CD8-positive, alpha-beta memory T cell (primary cell): ENCODE measurements around the gene JOSD2. TPM values are rescaled to one million over a fixed set of nuclear protein-coding genes. Genes with fewer than 3 reads are reported as not detected.

ENCODE experiments used
- CTCF ChIA-PET: fragments of 350-600 bp; sonication (Branson Sonifier 250); formaldehyde crosslinking; loops from one replicate; lab custom pipeline; 2021; ENCODE audit warnings: antibody characterized with exemption; lab: Charles Lee
- POLR2A ChIA-PET: fragments of 350-600 bp; sonication (Branson Sonifier 250); formaldehyde crosslinking; loops from one replicate; lab custom pipeline; 2021; ENCODE audit warnings: antibody characterized with exemption; lab: Charles Lee
- DNase-seq, 5 donors: peaks; one replicate each; pipeline versions ENCODE4 v3.0.0 to v3.0.0-alpha.2; 2020 to 2022; ENCODE audit warnings: mixed read lengths in 1 of 5
- H3K27ac ChIP-seq: one replicate; pipeline ENCODE4 v1.7.0; 2013; ENCODE audit warnings: low read depth, mild to moderate bottlenecking, low read length, moderate library complexity
- H3K27me3 ChIP-seq: 2 replicates; pipeline ENCODE4 v1.7.0; 2013; ENCODE audit warnings: low read length, mild to moderate bottlenecking; ENCODE audit not compliant: insufficient read depth, poor library complexity, severe bottlenecking
- H3K36me3 ChIP-seq: 2 replicates; pipeline ENCODE4 v1.7.0; 2013; ENCODE audit warnings: mild to moderate bottlenecking, low read length, moderate library complexity; ENCODE audit not compliant: insufficient read depth
- H3K4me1 ChIP-seq: 2 replicates; pipeline ENCODE4 v1.7.0; 2013; ENCODE audit warnings: mild to moderate bottlenecking, low read length, moderate library complexity; ENCODE audit not compliant: insufficient read depth
- H3K4me3 ChIP-seq: 2 replicates; pipeline ENCODE4 v1.7.0; 2013; ENCODE audit warnings: mild to moderate bottlenecking, low read length
- H3K9me3 ChIP-seq: 2 replicates; pipeline ENCODE4 v1.7.0; 2013; ENCODE audit warnings: mild to moderate bottlenecking, low read length
- H3K27ac Mint-ChIP-seq, 8 donors: one replicate each; pipeline ENCODE4 v1.8.0; 2020 to 2021; ENCODE audit warnings: mixed read lengths in 8 of 8, mild to moderate bottlenecking in 6 of 8, inconsistent platforms in 3 of 8, moderate library complexity in 3 of 8
- H3K27me3 Mint-ChIP-seq, 2 donors: one replicate each; pipeline ENCODE4 v1.8.0; 2020 to 2021; ENCODE audit warnings: mixed read lengths in 2 of 2, mild to moderate bottlenecking in 1 of 2, moderate library complexity in 1 of 2
- H3K36me3 Mint-ChIP-seq, 3 donors: one replicate each; pipeline ENCODE4 v1.8.0; 2020 to 2021; ENCODE audit warnings: mixed read lengths in 3 of 3, inconsistent platforms in 1 of 3, mild to moderate bottlenecking in 1 of 3
- H3K4me1 Mint-ChIP-seq, 3 donors: one replicate each; pipeline ENCODE4 v1.8.0; 2020 to 2021; ENCODE audit warnings: mixed read lengths in 3 of 3, inconsistent platforms in 1 of 3, mild to moderate bottlenecking in 1 of 3
- H3K4me3 Mint-ChIP-seq, 7 donors: one replicate each; pipeline ENCODE4 v1.8.0; 2020 to 2021; ENCODE audit warnings: mixed read lengths in 7 of 7, mild to moderate bottlenecking in 6 of 7, moderate library complexity in 4 of 7, inconsistent platforms in 2 of 7
- H3K9me3 Mint-ChIP-seq, 5 donors: one replicate each; pipeline ENCODE4 v1.8.0; 2020 to 2022; ENCODE audit warnings: mixed read lengths in 5 of 5, mild to moderate bottlenecking in 3 of 5, moderate library complexity in 2 of 5, inconsistent platforms in 1 of 5
- polyA plus RNA-seq: library from polyadenylated mRNA; unstranded; fragments of 300-500 nt; fragmentation: Illumina TruSeq; gene quantifications from one replicate; pipeline ENCODE4 v1.2.3, GENCODE V29; 2021
- total RNA-seq, 2 experiments: library from RNA; stranded (reverse); gene quantifications; one replicate each; pipeline ENCODE4 v1.2.3, GENCODE V29; 2021

The JOSD2 gene
- total and polyA plus RNA-seq, 3 experiments from 2014 or later, result 28.4 to 50.9 (median 47.4) TPM

DNA sequence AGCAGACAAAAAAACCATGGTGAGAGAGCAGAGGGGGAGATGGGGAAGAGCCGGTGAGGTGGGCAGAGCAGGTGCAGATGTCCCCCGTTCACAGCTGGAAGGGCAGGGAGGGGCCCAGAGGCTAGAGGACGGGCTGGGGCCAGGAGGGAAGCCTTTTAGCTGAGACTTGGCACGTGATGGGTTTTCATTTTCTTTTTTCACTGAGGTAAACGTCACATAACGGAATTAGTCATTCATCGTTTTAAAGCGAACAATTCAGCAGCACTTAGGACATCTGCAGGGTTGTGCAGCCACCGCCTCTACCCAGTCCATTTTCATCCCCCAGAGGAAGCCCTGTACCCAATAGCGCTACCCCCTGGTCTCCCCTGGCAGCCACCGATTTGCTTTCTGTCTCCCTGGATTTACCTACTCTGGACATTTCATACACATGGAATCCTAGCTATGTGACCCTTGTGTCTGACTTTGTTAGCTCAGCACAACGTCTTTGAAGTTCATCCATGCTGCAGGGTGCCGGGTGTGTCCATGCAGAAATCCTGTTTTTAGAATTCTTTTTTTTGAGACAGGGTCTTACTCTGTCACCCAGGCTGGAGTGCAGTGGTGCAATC is 50.7 kb downstream of the JOSD2 start:
- DNase-seq, result no peak
- POLR2A ChIA-PET, result interaction anchor here (0.7 kb wide), 1 partner anchor 1093 kb away, joined by 4 read pairs; no protein-coding TSS in a partner anchor
- Mint-ChIP-seq H3K4me3 (no peak overlapping the region), H3K27me3 (peaks cover 8 to 26% of the 10 kb centered on the region in 2 donors), H3K36me3 (peaks cover 0 to 1% (median 0%) of the 10 kb centered on the region in 3 donors), H3K27ac (peak overlapping the region in 1 of 8 donors; percentile 25), H3K4me1 (peaks cover 0 to 3% (median 1%) of the 10 kb centered on the region in 3 donors), H3K9me3 (no peaks in the 10 kb centered on the region)
- Histone ChIP-seq H3K27ac (no peak overlapping the region), H3K9me3 (no peaks in the 10 kb centered on the region), H3K4me1 (no peaks in the 10 kb centered on the region), H3K4me3 (no peak overlapping the region), H3K36me3 (no peaks in the 10 kb centered on the region), H3K27me3 (no peaks in the 10 kb centered on the region)
- CTCF ChIA-PET, result interaction anchor here (0.7 to 4.5 kb wide), 8 partner anchors 18 to 107 kb away, joined by 3 to 27 read pairs (median 4); partner anchors contain the start of gene JOSD2

DNA sequence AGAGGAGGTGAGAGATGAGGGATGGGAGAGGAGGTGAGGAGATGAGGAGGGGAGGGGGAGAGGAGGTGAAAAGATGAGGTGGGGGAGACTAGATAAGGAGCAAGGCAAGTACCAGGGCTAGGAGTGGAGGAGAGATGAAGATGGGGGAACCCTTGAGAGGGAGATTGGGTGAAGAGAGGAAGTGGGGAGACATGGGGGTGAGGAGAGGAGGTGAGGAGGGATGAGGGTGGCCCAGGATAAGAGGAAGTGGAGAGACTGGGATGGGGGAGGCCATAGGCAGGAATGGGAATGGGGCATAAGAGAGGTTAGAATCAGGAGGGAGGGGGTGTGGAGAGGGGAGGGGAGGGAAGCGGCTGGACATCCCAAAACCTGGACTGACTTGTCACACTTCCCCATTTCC is 51.4 kb downstream of the JOSD2 start:
- H3K27me3 Mint-ChIP-seq, result peaks cover 8 to 27% of the 10 kb centered on the region in 2 donors
- Histone ChIP-seq H3K27me3 (no peaks in the 10 kb centered on the region), H3K4me3 (no peak overlapping the region), H3K36me3 (no peaks in the 10 kb centered on the region), H3K27ac (no peak overlapping the region), H3K9me3 (no peaks in the 10 kb centered on the region), H3K4me1 (no peaks in the 10 kb centered on the region)
- peaks cover 0 to 1% (median 0%) of the 10 kb centered on the region in 3 donors for H3K36me3 Mint-ChIP-seq
- no peak overlapping the region for H3K27ac Mint-ChIP-seq
- DNase-seq, result no peak
- ChIA-PET POLR2A (interaction anchor here (0.7 kb wide), 1 partner anchor 1093 kb away, joined by 4 read pairs; no protein-coding TSS in a partner anchor), CTCF (interaction anchor here (1.3 to 4.5 kb wide), 2 partner anchors 100 to 102 kb away, joined by 3 to 27 read pairs; no protein-coding TSS in a partner anchor)
- H3K9me3 Mint-ChIP-seq, result no peaks in the 10 kb centered on the region
- H3K4me3 Mint-ChIP-seq, result no peak overlapping the region
- H3K4me1 Mint-ChIP-seq, result peaks cover 0 to 3% (median 1%) of the 10 kb centered on the region in 3 donors

DNA sequence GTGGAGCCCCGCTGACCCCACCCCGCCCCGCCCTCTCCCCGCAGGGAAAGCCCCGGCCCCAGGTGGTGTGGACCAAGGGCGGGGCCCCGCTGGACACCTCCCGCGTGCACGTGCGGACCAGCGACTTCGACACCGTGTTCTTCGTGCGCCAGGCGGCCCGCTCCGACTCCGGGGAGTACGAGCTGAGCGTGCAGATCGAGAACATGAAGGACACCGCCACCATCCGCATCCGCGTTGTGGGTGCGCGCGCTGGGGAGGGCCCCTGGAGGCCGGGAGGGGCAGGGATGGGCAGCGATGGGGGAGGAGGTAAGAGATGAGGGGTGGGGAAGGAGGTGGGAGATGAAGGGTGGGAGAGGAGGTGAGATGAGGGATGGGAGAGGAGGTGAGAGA is 51.9 kb downstream of the JOSD2 start:
- peaks cover 0 to 1% (median 0%) of the 10 kb centered on the region in 3 donors for H3K36me3 Mint-ChIP-seq
- POLR2A ChIA-PET, result no interaction called here
- no peak for DNase-seq
- CTCF ChIA-PET, result interaction anchor here (0.6 kb wide), 1 partner anchor 90 kb away, joined by 3 read pairs; no protein-coding TSS in a partner anchor
- no peaks in the 10 kb centered on the region for H3K4me1 ChIP-seq
- H3K9me3 Mint-ChIP-seq, result no peaks in the 10 kb centered on the region
- no peak overlapping the region for H3K27ac Mint-ChIP-seq
- H3K9me3 ChIP-seq, result no peaks in the 10 kb centered on the region
- H3K27ac ChIP-seq, result no peak overlapping the region
- H3K27me3 Mint-ChIP-seq, result peaks cover 8 to 27% of the 10 kb centered on the region in 2 donors
- H3K4me3 Mint-ChIP-seq, result no peak overlapping the region
- H3K27me3 ChIP-seq, result no peaks in the 10 kb centered on the region
- no peak overlapping the region for H3K4me3 ChIP-seq
- H3K4me1 Mint-ChIP-seq, result peaks cover 0 to 3% (median 1%) of the 10 kb centered on the region in 3 donors
- no peaks in the 10 kb centered on the region for H3K36me3 ChIP-seq

- Histone ChIP-seq H3K4me1 (no peaks in the 10 kb centered on the region), H3K36me3 (no peaks in the 10 kb centered on the region), H3K27ac (no peak overlapping the region), H3K27me3 (no peaks in the 10 kb centered on the region), H3K9me3 (no peaks in the 10 kb centered on the region), H3K4me3 (no peak overlapping the region)
- ChIA-PET CTCF (interaction anchor here (0.6 kb wide), 1 partner anchor 90 kb away, joined by 3 read pairs; no protein-coding TSS in a partner anchor), POLR2A (no interaction called here)
- Mint-ChIP-seq H3K27ac (no peak overlapping the region), H3K36me3 (peaks cover 0 to 1% (median 0%) of the 10 kb centered on the region in 3 donors), H3K4me3 (no peak overlapping the region), H3K9me3 (no peaks in the 10 kb centered on the region), H3K4me1 (peaks cover 0 to 3% (median 1%) of the 10 kb centered on the region in 3 donors), H3K27me3 (peaks cover 8 to 27% of the 10 kb centered on the region in 2 donors)
- no peak for DNase-seq
Observed at GRCh38 chr19:50458396-50459066, 52.5 kb downstream of the JOSD2 start.

DNA sequence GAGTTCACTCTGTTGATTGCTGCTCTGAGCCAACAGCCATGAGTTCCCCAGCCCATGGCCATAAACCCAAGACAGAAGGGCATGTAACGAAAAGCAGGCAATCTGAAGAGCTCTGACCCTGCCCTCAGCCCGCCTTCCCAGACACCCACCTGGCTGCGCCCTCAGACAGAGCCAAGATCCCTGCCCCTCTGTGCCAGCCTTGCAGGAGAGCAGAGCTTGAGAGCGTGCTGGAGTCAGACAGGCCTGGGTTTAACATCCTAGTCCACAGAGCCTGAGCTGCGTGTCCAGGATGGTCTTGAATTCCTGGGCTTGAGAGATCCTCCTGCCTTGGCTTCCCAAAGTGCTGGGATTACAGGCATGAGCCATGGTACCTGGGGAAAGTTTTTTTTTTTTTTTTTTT is 53.7 kb downstream of the JOSD2 start:
- H3K36me3 Mint-ChIP-seq, result no peaks in the 10 kb centered on the region
- DNase-seq, result no peak
- H3K4me3 Mint-ChIP-seq, result no peak overlapping the region

More for the DNA sequence above, 53.7 kb downstream of the JOSD2 start:
- CTCF ChIA-PET, result interaction anchor here (1.2 kb wide), 1 partner anchor 100 kb away, joined by 3 read pairs; no protein-coding TSS in a partner anchor
- no peak overlapping the region for H3K27ac ChIP-seq
- H3K36me3 ChIP-seq, result no peaks in the 10 kb centered on the region
- no peaks in the 10 kb centered on the region for H3K9me3 Mint-ChIP-seq
- H3K27ac Mint-ChIP-seq, result no peak overlapping the region
- no peaks in the 10 kb centered on the region for H3K4me1 ChIP-seq
- no peak overlapping the region for H3K4me3 ChIP-seq
- H3K27me3 ChIP-seq, result no peaks in the 10 kb centered on the region
- H3K27me3 Mint-ChIP-seq, result peaks cover 5 to 23% of the 10 kb centered on the region in 2 donors
- POLR2A ChIA-PET, result no interaction called here
- no peaks in the 10 kb centered on the region for H3K9me3 ChIP-seq
- peaks cover 0 to 3% (median 1%) of the 10 kb centered on the region in 3 donors for H3K4me1 Mint-ChIP-seq

Other genes with a start within 250 kb of the JOSD2 start
- gene KCNC3, start 181.8 kb downstream of the JOSD2 start, total RNA-seq, result under 1 TPM; 0.68 to 0.73 TPM
- gene KCNC3, start 181.8 kb downstream of the JOSD2 start, polyA plus RNA-seq, result not detected
- 10 to 100 TPM; 19.7 to 22.5 TPM for gene NAPSA, start 145.6 kb downstream of the JOSD2 start, total RNA-seq
- gene NAPSA, start 145.6 kb downstream of the JOSD2 start, polyA plus RNA-seq, result 1.6 TPM
- gene NR1H2, start 134.7 kb downstream of the JOSD2 start, total RNA-seq, result 10 to 100 TPM; 79.7 to 82.3 TPM
- gene NR1H2, start 134.7 kb downstream of the JOSD2 start, polyA plus RNA-seq, result 95.5 TPM
- 100 to 1,000 TPM; 154 to 160 TPM for gene POLD1, start 126.8 kb downstream of the JOSD2 start, total RNA-seq
- 29.4 TPM for gene POLD1, start 126.8 kb downstream of the JOSD2 start, polyA plus RNA-seq
- gene SPIB, start 92.3 kb downstream of the JOSD2 start, total RNA-seq, result 1 to 10 TPM in 1 of 2 experiments, under 1 TPM in 1; 1.00 to 2.2 TPM
- 0.52 TPM for gene SPIB, start 92.3 kb downstream of the JOSD2 start, polyA plus RNA-seq
- under 1 TPM; 0.07 to 0.24 TPM for gene MYBPC2, start 78.3 kb downstream of the JOSD2 start, total RNA-seq
- gene MYBPC2, start 78.3 kb downstream of the JOSD2 start, polyA plus RNA-seq, result not detected
- 10 to 100 TPM; 74.7 to 74.8 TPM for gene EMC10, start 34.7 kb downstream of the JOSD2 start, total RNA-seq
- gene EMC10, start 34.7 kb downstream of the JOSD2 start, polyA plus RNA-seq, result 11.4 TPM
- under 1 TPM; 0.57 to 0.97 TPM for gene GARIN5A, start 34.3 kb downstream of the JOSD2 start, total RNA-seq
- gene GARIN5A, start 34.3 kb downstream of the JOSD2 start, polyA plus RNA-seq, result 0.33 TPM
- not detected for gene ASPDH, start 2.7 kb upstream of the JOSD2 start, total RNA-seq
- gene ASPDH, start 2.7 kb upstream of the JOSD2 start, polyA plus RNA-seq, result not detected
- gene LRRC4B, start 57.2 kb upstream of the JOSD2 start, total RNA-seq, result not detected
- gene LRRC4B, start 57.2 kb upstream of the JOSD2 start, polyA plus RNA-seq, result not detected
- gene SYT3, start 128.7 kb upstream of the JOSD2 start, total RNA-seq, result under 1 TPM; 0.11 to 0.24 TPM
- 0.09 TPM for gene SYT3, start 128.7 kb upstream of the JOSD2 start, polyA plus RNA-seq
- gene C19orf81, start 138.3 kb upstream of the JOSD2 start, total RNA-seq, result not detected
- gene C19orf81, start 138.3 kb upstream of the JOSD2 start, polyA plus RNA-seq, result not detected
- not detected for gene SHANK1, start 208.6 kb upstream of the JOSD2 start, total RNA-seq
- gene SHANK1, start 208.6 kb upstream of the JOSD2 start, polyA plus RNA-seq, result not detected
- gene CLEC11A, start 212.2 kb upstream of the JOSD2 start, total RNA-seq, result under 1 TPM; 0.31 to 0.53 TPM
- 1.9 TPM for gene CLEC11A, start 212.2 kb upstream of the JOSD2 start, polyA plus RNA-seq